LoVo (cell line): ENCODE results near the gene SPDYE2.
"Not testable (repeated sequence)": the region's sequence is repeated elsewhere in the genome, so short reads cannot be mapped to it uniquely, and the experiment has no call there.

Experiments used
- DNase-seq: peaks from one replicate; pipeline ENCODE4 v3.0.0-alpha.2; 2016; ENCODE audit warnings: low spot score

The SPDYE2 gene, protein sequence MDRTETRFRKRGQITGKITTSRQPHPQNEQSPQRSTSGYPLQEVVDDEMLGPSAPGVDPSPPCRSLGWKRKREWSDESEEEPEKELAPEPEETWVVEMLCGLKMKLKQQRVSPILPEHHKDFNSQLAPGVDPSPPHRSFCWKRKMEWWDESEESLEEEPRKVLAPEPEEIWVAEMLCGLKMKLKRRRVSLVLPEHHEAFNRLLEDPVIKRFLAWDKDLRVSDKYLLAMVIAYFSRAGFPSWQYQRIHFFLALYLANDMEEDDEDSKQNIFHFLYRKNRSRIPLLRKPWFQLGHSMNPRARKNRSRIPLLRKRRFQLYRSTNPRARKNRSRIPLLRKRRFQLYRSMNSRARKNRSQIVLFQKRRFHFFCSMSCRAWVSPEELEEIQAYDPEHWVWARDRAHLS

DNA sequence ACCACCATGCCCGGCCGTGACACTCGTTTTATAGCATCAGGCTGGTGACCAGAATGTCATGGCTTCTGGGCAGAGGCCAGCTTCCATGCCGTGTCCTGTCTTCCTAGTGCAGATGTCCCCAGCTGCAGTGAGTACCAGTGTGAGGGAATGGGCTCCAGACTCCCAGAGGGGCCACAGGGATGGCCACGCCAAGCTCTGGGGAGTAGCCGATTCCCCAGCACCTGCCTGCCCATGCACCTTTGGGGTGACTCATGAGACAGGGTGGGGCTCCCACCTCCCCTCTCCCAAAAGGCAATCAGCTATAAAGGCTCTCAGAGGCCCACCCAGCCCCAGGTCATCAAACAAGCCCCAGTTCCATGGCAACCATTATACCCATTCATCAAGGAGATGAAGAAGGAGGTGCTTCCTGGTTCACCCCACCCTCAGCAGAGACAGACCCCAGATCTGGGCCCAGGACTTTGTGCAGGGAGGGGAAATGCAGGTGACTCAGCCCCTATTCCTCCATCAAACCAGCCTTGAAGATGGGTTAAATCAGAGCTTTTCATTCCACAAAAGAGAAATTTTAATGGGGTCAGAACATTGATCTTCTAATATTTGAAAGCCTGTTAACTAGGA, at the start of gene SPDYE2:
TSS of gene SPDYE2 (plus strand) at position 419 of the 615 bp plus-strand sequence. CDS start 2,030 bp downstream, outside the sequence.
- not testable (repeated sequence) for DNase-seq

DNA sequence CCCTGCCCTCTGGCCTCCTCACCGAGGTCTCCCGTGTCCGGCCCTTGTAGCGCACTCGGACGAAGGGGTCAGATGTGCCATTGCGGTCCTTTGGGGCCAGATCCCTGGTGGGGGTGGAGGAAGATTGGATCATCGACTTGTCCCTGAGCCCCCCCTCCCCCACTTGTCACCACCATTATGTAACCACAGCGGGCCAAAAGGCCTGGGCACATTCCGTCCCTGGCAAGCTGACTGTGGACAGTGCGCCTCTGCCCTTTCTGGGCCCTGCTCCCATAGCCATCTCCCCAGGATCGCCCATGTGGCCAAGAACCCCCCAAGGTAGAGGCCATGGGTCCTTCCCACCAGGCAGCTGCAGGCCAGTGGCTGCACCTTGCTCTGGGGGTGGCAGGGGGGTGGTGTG, 47.9 kb upstream of the SPDYE2 start:
- DNase-seq, result not testable (repeated sequence)

DNA sequence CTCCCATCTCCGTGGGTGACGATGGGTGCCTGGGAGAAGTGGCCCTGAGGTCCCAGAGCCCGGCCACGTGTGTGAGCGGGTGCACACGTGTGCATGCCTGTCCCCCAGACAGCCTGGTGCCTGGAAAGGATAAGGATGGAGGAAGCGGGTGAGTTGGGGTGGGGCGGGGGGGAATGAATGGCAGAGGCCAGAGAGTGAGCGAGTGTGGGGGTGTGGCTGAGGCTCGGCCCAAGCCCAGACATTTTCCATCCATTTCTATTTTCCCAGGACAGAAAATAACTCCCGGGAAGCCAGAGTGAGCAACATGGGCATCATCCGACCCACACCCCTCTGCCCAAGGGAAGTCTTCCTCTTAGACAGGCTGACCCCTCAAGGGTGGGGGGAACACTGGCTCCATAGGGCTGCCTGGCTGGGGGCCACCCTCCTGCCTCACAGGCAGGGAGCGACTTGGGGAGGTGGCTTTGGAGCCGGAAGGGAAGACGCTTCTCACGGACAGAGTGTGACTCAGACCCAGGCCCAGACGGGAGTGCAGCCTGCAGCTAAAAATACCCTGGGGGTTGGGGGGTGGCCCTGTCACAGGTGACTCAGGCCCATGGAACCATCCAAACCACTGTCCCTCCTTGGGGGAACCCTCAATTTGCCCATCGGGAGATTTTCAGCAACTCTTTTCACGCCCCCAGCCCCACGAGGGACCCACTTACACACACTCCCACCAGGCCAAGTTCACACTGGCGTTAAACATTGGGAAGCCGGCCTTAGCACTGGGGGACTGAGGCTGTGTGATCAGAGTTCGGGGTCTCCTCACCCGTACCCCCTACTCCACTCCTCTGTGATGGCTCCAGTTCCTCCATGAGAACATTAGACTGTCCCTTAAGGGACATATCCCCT, 45.5 kb upstream of the SPDYE2 start:
- not testable (repeated sequence) for DNase-seq

DNA sequence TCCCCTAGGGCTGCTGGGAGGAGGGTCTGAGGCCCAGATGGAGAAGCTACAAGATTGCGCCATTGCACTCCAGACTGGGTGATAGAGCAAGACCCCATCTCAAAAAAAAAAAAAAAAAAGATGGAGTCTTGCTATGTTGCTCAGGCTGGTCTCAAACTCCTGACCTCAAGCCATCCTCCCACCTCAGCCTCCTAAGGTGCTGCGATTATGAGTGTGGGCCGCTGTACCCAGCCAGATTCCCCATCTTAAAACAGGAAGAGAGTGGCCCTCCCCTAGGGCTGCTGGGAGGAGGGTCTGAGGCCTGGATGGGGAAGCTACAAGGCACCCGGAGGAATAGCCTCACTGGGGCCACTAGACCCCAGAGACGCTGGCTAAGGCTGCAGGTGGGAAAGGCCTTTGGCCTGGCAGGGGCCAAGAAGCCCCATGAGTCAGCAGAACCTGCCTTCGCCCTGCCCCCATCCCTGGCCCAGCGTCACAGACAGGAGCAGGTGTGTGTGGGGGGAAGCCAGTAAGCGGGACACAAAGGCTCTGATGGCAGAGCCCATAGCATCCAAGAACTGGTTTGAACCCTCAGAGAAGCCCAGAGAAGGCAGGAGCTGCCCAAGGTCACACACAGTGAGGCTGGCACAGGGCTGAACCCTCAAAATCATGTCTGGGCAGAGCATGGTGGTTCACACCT, 43.5 kb upstream of the SPDYE2 start:
- not testable (repeated sequence) for DNase-seq

DNA sequence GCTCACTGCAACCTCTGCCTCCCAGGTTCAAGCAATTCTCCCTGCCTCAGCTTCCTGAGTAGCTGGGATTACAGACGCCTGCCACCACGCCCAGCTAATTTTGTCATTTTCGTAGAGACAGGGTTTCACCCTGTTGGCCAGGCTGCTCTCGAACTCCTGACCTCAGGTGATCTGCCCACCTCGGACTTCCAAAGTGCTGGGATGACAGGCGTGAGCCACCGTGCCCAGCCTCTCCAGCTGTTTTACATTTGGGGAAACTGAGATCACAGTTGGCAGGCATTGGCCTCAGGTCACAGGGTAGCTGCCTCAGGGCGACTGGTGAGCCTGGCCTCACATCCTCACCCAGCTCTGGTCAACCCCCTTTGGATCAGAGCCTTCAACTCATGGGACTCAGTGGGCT, 40.5 kb upstream of the SPDYE2 start:
- DNase-seq, result not testable (repeated sequence)

DNA sequence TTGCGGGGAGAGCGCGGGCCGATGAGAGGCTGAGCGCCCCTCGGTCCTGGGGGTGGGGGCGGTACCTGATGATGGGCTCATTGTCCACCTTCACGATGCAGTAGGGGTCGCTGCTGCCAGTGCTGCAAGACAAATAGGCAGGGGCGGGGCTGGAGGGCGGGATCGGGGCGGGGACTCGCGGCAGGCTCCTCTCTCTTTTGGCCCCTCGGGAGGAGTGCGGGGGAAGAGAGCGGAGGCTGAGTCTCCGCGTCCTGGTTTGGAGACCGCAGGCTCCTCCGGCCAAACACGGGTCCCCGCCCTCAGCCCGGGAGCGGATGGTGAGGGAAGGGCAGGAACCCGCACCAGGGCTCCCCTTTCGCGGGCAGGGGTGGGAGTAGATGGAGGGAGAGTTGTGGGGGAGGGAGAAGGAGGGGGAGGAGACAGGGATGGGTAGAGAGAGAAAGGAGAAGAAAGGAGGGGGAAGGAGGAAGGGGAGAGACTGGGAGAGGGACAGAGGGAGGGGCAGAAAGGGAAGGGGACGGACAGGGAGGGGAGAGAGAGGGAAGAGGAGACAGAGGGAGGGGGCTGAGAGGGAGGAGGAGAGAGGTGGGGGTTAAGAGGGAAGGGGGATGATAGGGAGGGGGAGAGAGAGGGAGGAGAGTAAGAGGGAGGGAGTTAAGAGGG, 39.0 kb upstream of the SPDYE2 start:
- not testable (repeated sequence) for DNase-seq

DNA sequence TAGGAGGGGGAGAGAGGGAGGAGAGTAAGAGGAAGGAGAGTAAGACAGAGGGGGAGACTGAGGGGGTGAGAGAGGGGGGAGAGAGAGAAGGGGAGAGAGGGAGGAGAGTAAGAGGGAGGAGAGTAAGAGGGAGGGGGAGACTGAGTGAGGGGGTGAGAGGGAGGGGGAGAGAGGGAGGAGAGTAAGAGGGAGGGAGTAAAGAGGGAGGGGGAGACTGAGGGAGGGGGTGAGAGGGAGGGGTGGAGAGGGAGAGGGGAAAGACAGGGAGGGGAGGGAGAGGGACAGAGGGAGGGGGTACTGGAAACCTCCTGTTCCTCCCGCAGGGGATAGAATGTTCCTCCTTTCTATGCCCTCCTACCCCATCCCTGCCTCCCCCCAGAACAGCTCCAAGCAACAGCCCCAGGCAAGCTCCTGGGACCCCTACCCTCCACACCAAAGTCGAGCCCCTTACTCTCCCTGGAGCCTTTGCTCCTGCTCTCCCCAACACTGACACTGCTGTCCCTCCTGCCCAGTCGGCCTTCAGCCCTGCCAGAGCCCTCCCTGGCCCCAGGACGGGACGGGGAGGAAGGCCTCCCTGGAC, 38.3 kb upstream of the SPDYE2 start:
- peak; percentile 0 for DNase-seq

DNA sequence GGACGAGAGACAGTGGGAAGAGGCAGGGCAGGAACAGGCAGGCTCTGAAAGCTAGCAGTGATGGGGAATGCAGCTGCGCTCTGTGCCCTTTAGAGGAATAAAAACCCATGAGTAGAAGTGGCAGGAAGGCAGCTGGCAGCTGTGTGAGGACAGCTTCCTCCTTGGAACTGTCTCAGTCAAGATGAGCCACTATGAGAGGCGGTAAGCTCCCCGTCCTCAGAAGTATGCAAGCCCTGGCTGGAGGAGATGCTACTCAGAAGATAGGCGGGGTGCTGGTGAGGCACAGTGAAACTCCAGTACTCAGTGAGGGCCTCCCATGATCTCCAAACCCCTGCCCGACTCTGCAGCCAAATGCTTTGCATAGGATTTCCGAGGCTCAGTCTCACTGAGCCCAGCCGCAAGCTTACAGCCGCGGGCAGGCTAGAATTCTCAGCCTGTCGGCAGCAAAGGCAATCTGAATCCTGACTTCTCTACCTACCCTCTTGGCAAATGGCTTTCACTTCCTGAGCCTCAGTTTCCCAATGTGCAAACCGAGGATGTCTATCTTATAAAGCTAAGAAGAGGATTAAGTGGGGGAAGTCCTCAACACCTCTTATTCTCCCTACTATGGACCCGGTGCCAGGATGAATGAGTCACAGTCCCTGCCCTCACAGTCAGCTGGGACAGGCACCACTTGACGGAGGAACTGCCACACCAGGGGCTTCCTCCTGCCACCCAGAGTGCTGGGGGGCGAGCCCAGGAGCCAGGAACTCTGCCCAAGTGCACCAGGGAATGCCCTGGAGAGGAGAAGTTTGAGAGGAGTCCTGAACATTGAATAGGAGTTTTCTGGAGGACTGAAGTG, 35.9 kb upstream of the SPDYE2 start:
- not testable (repeated sequence) for DNase-seq

DNA sequence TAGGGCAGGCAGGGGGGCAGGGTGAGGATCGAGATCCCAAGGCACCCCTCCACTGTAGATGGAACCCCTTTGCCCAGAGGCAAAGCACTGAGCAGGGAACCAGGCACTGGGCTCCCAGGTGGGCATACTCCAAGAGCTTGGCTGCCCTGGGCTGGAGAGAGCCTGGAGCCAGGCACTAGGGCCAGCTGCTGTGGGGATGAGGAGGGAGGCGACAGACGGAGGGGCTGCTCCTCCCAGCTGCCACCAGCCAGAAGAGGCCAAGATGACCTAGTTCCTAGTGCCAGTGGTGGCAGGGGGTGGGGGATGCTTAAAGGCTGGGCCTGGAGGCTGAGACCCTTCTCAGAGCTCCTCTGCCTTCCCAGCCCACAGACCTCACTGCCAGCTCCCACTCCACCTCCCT, 35.1 kb upstream of the SPDYE2 start:
- DNase-seq, result not testable (repeated sequence)

DNA sequence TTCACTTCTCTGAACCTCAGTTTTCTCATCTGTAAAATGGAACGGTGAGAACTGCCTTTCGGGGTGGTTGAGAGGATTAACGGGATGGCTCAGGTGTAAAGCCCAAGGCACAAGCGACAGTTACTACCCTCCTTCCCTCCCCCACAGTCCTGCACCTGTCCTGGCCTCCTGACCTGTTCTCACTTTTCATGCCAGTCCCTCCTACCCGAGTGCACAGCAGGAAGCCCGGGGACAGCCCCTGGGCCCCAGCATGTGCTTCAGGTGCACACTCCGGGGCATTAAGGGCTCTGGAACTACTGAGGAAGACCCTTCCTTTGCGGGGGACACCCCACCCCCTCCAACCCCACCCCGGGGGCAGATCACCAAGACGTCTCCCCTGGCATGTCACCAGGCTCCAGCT, 34.1 kb upstream of the SPDYE2 start:
- DNase-seq, result not testable (repeated sequence)

DNA sequence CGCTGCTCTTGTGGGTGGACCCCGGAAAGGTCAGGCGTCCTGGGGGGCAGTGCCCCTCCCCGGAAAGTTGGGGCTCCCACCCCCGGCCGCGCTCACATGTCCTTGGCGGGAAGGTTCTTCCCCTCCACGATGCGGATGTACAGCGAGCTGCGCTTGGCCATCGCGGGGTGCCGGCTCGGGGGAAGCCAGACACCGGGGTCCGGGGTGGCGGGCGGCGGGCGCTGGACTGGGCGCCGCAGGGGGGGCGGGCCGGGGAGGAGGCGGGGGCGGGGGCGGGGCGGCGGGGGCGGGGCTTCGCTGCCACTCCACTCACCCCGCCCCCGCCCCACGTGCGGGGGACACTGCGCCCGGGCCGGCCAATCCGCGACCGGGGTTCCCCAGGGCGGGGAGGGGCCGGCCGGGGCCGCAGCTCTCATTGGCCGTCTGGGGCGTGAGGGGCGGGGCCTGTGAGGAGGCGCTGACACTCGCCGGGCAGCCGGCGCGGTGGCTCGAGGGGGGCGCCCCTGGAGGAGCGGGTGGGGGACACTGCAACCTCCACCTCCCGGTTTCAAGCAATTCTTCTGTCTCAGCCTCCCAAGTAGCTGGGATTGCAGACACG, 33.4 kb upstream of the SPDYE2 start, which contains the start of gene RASA4B:
TSS of gene RASA4B (minus strand) at position 228 of the 598 bp plus-strand sequence. CDS start at position 161, 67 bp downstream.
- DNase-seq, result not testable (repeated sequence)

DNA sequence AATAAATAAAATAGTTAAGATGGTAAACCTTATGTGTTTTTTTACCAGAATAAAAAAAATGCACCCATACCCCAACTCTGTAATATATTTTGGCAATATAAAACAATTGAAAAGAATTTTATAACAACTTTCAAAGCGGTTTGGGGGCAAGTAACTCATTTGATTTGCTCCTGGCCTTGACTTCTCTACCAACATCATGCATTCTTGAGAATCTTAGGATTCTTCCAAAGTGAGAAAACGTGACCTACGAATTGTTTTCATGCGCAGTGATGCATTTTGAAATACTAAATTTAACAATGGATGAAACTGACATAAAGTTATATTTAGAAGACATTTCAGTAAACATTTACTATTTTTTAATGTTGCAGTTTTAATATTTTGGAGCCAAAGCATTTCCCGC, 30.2 kb upstream of the SPDYE2 start:
- not testable (repeated sequence) for DNase-seq

DNA sequence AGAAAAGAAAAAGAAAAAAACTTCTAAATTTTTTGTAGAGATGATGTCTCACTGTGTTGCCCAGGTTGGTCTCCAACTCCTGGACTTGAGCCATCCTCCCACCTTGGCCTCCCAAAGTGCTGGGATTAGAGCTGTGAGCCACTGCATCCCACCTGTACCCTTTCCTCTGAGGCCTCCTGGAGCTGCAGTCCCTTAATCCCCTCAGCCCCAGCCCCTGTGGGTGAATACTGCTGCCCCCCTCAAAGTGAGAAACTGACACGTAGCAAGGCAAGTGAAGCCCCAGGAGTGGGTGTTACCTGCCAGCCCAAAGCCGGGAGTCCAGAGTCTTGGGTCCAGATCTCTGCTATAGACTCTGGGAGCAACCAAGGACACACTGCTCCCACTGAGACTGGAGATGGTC, 26.2 kb upstream of the SPDYE2 start:
- DNase-seq, result not testable (repeated sequence)

DNA sequence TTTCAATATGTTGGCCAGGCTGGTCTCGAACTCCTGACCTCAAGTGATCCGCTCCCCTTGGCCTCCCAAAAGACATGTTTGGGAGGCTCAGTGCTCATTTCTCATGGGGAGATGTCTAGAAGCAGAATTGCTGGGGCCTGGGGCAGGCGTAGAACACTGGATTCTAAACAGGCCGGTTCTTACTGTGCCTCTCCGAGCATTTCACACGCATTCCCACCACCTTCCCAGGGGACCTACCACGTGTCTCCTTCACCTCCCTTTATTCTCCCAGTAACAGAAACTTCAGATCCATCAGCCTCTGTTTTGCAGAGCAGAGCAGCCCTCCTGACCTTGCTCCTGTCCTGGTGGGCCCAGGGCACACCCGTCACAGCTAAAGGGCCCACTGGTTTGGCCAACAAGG, 23.8 kb upstream of the SPDYE2 start:
- DNase-seq, result not testable (repeated sequence)

DNA sequence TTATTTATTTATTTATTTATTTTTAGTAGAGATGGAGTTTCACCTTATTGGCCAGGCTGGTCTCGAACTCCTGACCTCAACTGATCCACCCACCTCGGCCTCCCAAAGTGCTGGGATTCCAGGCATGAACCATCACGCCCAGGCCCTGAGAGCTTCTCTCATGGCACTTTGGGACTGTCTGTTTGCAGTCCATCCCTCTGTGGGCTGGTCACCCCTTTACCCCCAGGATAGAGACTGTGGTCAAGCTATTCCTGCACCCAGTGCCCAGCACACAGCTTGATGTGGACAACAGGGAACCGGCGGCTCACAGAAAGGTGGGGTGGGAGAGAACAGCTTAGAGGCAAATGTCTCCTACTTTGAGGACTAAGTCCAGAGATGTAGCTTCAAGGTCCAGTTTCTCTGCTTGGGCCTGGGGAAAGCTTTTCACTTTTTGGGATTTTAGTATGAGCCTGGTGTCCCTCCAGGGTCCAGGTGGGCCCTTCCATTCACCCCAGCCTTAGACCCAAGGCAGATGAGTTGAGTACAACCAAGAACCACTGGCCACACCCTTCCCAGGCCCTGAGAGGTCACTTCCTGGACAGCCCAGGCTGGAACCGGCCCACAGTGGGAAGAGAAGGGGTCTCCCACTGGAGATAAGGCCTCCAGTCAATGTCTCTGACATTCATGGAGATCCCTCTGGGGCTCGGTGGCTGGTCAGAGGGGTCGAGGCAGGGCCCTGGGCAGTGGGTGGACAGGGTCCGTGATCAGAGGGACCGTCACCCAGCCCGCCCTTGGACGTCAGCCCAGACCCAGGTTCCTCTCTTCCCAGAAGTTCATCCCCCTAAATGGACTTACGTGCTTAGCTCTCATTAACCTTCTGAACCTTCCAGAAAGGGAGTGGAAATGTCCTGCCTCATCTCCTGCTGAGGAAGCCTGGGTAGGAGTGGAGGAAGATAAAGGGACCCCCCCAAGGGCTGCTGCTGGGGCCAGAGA, 22.9 kb upstream of the SPDYE2 start:
- DNase-seq, result not testable (repeated sequence)

DNA sequence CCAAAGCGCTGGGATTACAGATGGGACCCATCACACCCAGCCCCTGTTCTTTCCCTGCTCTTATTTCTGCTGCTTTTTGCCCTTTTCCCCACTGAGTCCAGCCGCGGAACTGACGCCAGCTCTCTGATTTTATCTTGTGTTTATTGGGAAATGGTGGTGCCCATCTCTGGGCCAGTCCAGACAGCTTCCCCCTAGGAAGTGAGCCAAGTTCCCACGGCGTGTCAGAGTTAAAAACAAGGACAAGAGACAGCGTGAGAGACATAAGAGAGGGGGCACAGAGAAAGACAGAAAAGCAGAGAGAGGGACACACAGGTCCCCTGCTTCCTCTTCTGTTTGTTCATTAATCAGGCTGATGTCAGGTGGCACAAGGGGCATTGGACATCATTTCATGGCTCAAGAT, 19.4 kb upstream of the SPDYE2 start:
- not testable (repeated sequence) for DNase-seq

DNA sequence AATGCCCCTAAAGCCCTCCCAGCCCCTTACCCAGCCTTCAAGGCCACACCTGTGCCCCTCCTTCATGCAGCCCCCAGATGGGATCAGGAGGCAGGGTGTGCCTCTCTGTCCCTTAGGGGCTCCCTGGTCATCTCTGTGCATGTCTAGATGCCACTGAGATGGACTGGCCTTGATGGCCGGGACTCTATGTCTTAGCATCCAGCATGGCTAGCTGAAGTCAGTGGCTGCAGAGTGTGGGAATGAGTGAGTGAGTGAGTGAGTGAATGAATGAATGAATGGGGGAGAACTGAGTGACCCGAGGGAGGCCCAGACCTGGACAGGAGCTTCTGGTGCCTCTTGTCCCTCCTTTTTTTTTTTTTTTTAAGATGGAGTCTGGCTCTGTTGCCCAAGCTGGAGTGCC, 18.9 kb upstream of the SPDYE2 start:
- DNase-seq, result not testable (repeated sequence)

DNA sequence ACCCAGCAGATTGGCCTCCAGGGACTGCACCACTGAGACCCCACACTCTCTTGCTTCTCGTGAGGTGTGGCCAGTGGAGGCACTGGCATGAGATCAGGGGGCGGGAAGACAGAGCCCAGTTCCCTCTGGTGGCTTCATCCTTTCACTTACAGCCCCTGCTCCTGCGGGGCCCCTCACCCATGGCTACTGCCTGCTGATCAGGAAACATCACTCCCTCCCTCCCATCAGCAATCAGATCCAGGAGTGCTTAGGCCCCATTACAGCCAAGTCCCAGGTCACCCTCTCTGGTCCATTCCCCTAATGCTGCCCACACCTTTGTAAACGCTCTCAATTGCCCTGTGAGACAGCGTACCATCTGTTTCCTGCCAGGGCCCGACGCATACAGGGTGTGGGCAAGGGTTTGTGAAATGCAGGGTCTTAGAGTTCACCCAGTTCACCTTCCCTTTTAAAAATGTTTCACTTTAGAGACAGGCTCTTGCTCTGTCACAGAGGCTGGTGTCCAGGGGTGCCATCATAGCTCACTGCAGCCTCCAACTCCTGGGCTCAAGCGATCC, 15.9 kb upstream of the SPDYE2 start:
- DNase-seq, result not testable (repeated sequence)
